OCI-LY3 (cell line): ENCODE results near the gene RDH13.

ENCODE experiments used
- EZH2phosphoT487 ChIP-seq: fragments of 200-600 bp; shearing (Covaris generic); IDR thresholded peaks from 2 replicates; pipeline ENCODE4 v1.6.1; 2018; ENCODE audit warnings: antibody characterized with exemption, mixed run types, low read depth
- TF ChIP-seq, protein P1 (sequence below): fragments of 200-600, 300-600 bp; sonication (generic); IDR thresholded peaks from 2 replicates; pipeline ENCODE4 v1.5.1; 2014; ENCODE audit warnings: antibody characterized with exemption, low read length, low read depth

- TF ChIP-seq, protein P1, sequence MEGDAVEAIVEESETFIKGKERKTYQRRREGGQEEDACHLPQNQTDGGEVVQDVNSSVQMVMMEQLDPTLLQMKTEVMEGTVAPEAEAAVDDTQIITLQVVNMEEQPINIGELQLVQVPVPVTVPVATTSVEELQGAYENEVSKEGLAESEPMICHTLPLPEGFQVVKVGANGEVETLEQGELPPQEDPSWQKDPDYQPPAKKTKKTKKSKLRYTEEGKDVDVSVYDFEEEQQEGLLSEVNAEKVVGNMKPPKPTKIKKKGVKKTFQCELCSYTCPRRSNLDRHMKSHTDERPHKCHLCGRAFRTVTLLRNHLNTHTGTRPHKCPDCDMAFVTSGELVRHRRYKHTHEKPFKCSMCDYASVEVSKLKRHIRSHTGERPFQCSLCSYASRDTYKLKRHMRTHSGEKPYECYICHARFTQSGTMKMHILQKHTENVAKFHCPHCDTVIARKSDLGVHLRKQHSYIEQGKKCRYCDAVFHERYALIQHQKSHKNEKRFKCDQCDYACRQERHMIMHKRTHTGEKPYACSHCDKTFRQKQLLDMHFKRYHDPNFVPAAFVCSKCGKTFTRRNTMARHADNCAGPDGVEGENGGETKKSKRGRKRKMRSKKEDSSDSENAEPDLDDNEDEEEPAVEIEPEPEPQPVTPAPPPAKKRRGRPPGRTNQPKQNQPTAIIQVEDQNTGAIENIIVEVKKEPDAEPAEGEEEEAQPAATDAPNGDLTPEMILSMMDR = no peak
- TF ChIP-seq EZH2phosphoT487 = no peak
Measured at GRCh38 chr19:55018216-55018615, 44.7 kb downstream of the RDH13 start.
